Inflammatory macrophage (primary cell): ENCODE measurements around the gene TBXAS1.
"Not testable (repeated sequence)": the region's sequence is repeated elsewhere in the genome, so short reads cannot be mapped to it uniquely, and the experiment has no call there.

Source experiments
- DNase-seq, 2 donors: peaks; one replicate each; pipeline ENCODE4 v3.0.0-alpha.2; 2020 to 2022

TBXAS1 gene

GRCh38 chr7:139915864-139916716 lies 87.0 kb downstream of the TBXAS1 start:
- peak; percentile 71 to 75 for DNase-seq

- DNase-seq = no peak
Measured at GRCh38 chr7:139916717-139917395, 87.8 kb downstream of the TBXAS1 start.

- DNase-seq = no peak
Measured at GRCh38 chr7:139917851-139918250, 88.8 kb downstream of the TBXAS1 start.

- no peak for DNase-seq
Measured at GRCh38 chr7:139918480-139918879, 89.4 kb downstream of the TBXAS1 start.

- DNase-seq = no peak
Measured at GRCh38 chr7:139923090-139923489, 94.0 kb downstream of the TBXAS1 start.

GRCh38 chr7:139924461-139924860 lies 95.4 kb downstream of the TBXAS1 start:
- DNase-seq = peak; percentile 60 to 70

GRCh38 chr7:139929221-139929620 lies 100.2 kb downstream of the TBXAS1 start:
- not testable (repeated sequence) for DNase-seq

- DNase-seq = no peak
Measured at GRCh38 chr7:139930286-139930965, 101.4 kb downstream of the TBXAS1 start.

- DNase-seq = peak; percentile 18 to 71
Measured at GRCh38 chr7:139931190-139931934, 102.3 kb downstream of the TBXAS1 start.

GRCh38 chr7:139932531-139932930 lies 103.5 kb downstream of the TBXAS1 start:
- peak; percentile 36 to 48 for DNase-seq

- peak; percentile 52 to 56 for DNase-seq
Measured at GRCh38 chr7:139936760-139937310, 107.8 kb downstream of the TBXAS1 start.

GRCh38 chr7:139937715-139938114 lies 108.7 kb downstream of the TBXAS1 start:
- peak; percentile 58 to 73 for DNase-seq

- no peak for DNase-seq
Measured at GRCh38 chr7:139940866-139941265, 111.8 kb downstream of the TBXAS1 start.

GRCh38 chr7:139941421-139941820 lies 112.4 kb downstream of the TBXAS1 start:
- DNase-seq = no peak

- DNase-seq = no peak
Measured at GRCh38 chr7:139941866-139942265, 112.8 kb downstream of the TBXAS1 start.

- no peak for DNase-seq
Measured at GRCh38 chr7:139942636-139943035, 113.6 kb downstream of the TBXAS1 start.

GRCh38 chr7:139943401-139943800 lies 114.3 kb downstream of the TBXAS1 start:
- no peak for DNase-seq

GRCh38 chr7:139944248-139944647 lies 115.2 kb downstream of the TBXAS1 start:
- no peak for DNase-seq

GRCh38 chr7:139946533-139946932 lies 117.5 kb downstream of the TBXAS1 start:
- DNase-seq = peak; percentile 51 to 60

GRCh38 chr7:139947021-139947420 lies 118.0 kb downstream of the TBXAS1 start:
- no peak for DNase-seq

GRCh38 chr7:139948167-139948566 lies 119.1 kb downstream of the TBXAS1 start:
- no peak for DNase-seq
